DMS 273 treated with DMSO at 0.1 percent for 48 hours (cell line): ENCODE results near the gene GRIK4.

Source experiments
- DNase-seq: peaks from one replicate; lab custom pipeline; 2025; lab: John Stamatoyannopoulos, UW

GRIK4 gene

GRCh38 chr11:120840661-120841060 is 329.1 kb downstream of the GRIK4 start:
- no peak for DNase-seq

GRCh38 chr11:120841074-120841473 is 329.5 kb downstream of the GRIK4 start:
- DNase-seq = no peak

- DNase-seq = no peak
Measured at GRCh38 chr11:120842195-120842594, 330.6 kb downstream of the GRIK4 start.

GRCh38 chr11:120853435-120853834 is 341.9 kb downstream of the GRIK4 start:
- DNase-seq = no peak

- DNase-seq = no peak
Measured at GRCh38 chr11:120854988-120855387, 343.4 kb downstream of the GRIK4 start.

GRCh38 chr11:120857508-120857907 is 346.0 kb downstream of the GRIK4 start:
- DNase-seq = no peak

GRCh38 chr11:120858740-120859139 is 347.2 kb downstream of the GRIK4 start:
- DNase-seq = no peak

GRCh38 chr11:120859552-120860295 is 348.2 kb downstream of the GRIK4 start:
- DNase-seq = no peak

- DNase-seq = no peak
Measured at GRCh38 chr11:120863359-120863758, 351.8 kb downstream of the GRIK4 start.

GRCh38 chr11:120867024-120867423 is 355.5 kb downstream of the GRIK4 start:
- DNase-seq = no peak

- DNase-seq = no peak
Measured at GRCh38 chr11:120867531-120867930, 356.0 kb downstream of the GRIK4 start.

GRCh38 chr11:120867988-120868387 is 356.4 kb downstream of the GRIK4 start:
- no peak for DNase-seq

- no peak for DNase-seq
Measured at GRCh38 chr11:120869097-120869496, 357.5 kb downstream of the GRIK4 start.

GRCh38 chr11:120869516-120870011 is 358.0 kb downstream of the GRIK4 start:
- no peak for DNase-seq

GRCh38 chr11:120871194-120871593 is 359.6 kb downstream of the GRIK4 start:
- DNase-seq = no peak

- DNase-seq = no peak
Measured at GRCh38 chr11:120871924-120872323, 360.4 kb downstream of the GRIK4 start.

GRCh38 chr11:120873966-120874735 is 362.6 kb downstream of the GRIK4 start:
- no peak for DNase-seq

- DNase-seq = no peak
Measured at GRCh38 chr11:120875986-120876385, 364.4 kb downstream of the GRIK4 start.

GRCh38 chr11:120877746-120878365 is 366.3 kb downstream of the GRIK4 start:
- no peak for DNase-seq

GRCh38 chr11:120878781-120879180 is 367.2 kb downstream of the GRIK4 start:
- DNase-seq = no peak

- DNase-seq = no peak
Measured at GRCh38 chr11:120880498-120881175, 369.1 kb downstream of the GRIK4 start.

GRCh38 chr11:120881596-120881995 is 370.0 kb downstream of the GRIK4 start:
- DNase-seq = no peak
